ENCODE measurements around the gene DGKI.

The DGKI gene

GRCh38 chr7:137791930-137792329 lies 54.8 kb downstream of the DGKI start:
- DNase-seq (ENCODE audit: low read depth), result no peak
- H3K4me3 ChIP-seq (ENCODE audit: low read depth, low read length), result no peak overlapping the region
- no peak for TF ChIP-seq CTCF (IDR thresholded peaks at IDR 0.05; ENCODE audit: control insufficient read depth, extremely low read depth, insufficient read depth)

DNA sequence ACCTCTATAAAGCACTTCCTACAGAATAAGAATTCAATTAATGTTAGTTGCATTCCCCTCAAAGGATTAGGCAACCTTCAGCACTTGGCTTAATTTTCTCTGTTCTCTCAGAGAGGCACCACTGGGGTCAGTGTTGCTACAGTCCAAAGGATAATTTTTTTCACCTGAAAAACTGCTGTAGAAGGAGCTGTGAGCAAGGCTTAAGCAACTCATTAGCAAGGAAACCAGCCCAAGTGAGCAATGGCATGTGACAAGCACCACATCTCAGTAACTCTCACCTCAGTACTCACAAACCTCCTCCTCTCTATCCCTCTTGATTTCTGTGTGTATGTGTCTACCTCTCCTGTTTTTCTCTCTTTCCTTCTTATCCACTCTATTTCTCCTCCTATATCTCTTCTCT lies 55.9 kb downstream of the DGKI start:
- TF ChIP-seq CTCF (IDR thresholded peaks at IDR 0.05; ENCODE audit: control insufficient read depth, extremely low read depth, insufficient read depth), result no peak
- no peak overlapping the region for H3K4me3 ChIP-seq (ENCODE audit: low read depth, low read length)
- DNase-seq (ENCODE audit: low read depth), result no peak

GRCh38 chr7:137789215-137789882 lies 57.4 kb downstream of the DGKI start:
- no peak overlapping the region for H3K4me3 ChIP-seq (ENCODE audit: low read depth, low read length)
- TF ChIP-seq CTCF (IDR thresholded peaks at IDR 0.05; ENCODE audit: control insufficient read depth, extremely low read depth, insufficient read depth), result no peak

DNA sequence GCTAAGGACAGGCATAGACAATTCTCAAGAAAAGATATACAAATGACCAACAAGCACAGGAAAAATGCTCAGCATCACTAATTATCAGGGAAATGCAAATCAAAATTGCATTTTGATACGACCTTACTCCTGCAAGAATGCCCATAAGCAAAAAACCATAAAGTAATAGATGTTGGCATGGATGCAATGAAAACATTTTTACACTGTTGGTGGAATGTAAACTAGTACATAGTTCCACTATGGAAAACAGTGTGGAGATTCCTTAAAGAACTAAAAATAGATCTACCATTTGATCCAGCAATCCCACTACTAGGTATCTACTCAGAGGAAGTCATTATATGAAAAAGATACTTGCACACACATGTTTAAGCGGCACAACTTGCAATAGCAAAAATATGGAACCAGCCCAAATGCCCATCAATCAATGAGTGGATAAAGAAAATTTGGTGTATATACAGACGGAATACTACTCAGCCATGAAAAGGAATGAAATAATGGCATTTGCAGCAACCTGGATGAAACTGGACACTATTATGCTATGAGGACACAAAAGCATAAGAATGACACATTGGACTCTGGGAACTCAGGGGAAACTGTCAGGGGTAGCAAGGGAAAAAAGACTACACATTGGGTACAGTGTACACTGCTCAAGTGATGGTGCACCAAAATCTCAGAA lies 59.3 kb downstream of the DGKI start:
- no peak overlapping the region for H3K4me3 ChIP-seq (ENCODE audit: low read depth, low read length)
- DNase-seq (ENCODE audit: low read depth), result no peak
- no peak for TF ChIP-seq CTCF (IDR thresholded peaks at IDR 0.05; ENCODE audit: control insufficient read depth, extremely low read depth, insufficient read depth)

More at GRCh38 chr7:137789215-137789882, 57.4 kb downstream of the DGKI start:
- DNase-seq (ENCODE audit: low read depth), result no peak

DNA sequence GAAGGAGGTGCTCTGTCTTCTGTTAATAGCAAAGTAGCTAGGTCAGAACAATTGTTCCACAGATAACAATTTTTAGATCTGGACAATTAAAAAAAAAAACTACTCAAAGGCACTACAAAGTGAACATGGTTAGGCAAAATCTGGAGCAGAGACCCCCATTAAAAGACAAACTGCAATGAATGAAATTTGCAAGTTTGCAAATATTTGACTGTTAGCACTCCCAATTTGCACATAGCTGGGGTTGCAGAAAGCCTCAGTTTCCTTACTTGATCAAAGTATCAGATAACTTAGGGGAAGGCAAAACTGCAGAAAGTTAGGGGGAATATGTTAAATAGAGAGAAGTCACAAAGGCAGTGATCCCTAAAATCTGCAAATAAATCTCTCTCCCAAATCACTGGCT lies 68.3 kb downstream of the DGKI start:
- no peak for TF ChIP-seq CTCF (IDR thresholded peaks at IDR 0.05; ENCODE audit: control insufficient read depth, extremely low read depth, insufficient read depth)
- DNase-seq (ENCODE audit: low read depth), result no peak

GRCh38 chr7:137774793-137775201 lies 72.0 kb downstream of the DGKI start:
- no peak for DNase-seq (ENCODE audit: low read depth)
- no peak for TF ChIP-seq CTCF (IDR thresholded peaks at IDR 0.05; ENCODE audit: control insufficient read depth, extremely low read depth, insufficient read depth)
- no peak overlapping the region for H3K4me3 ChIP-seq (ENCODE audit: low read depth, low read length)

More for the DNA sequence above, 68.3 kb downstream of the DGKI start:
- H3K4me3 ChIP-seq (ENCODE audit: low read depth, low read length), result no peak overlapping the region
